ENCODE measurements around the gene HMG20B.

- no peak for TF ChIP-seq CTCF (IDR thresholded peaks at IDR 0.05; ENCODE audit: low read depth, low read length)
- TF ChIP-seq EZH2phosphoT487 (IDR thresholded peaks at IDR 0.05; ENCODE audit: low read depth) = no peak
Measured at GRCh38 chr19:3550947-3551791, 21.6 kb upstream of the HMG20B start.
